ENCODE results near the gene GPR158.

GRCh38 chr10:25561758-25562157 is 387.0 kb downstream of the GPR158 start:
- TF ChIP-seq CTCF (IDR thresholded peaks at IDR 0.05) (no peak), POLR2A (IDR thresholded peaks at IDR 0.05) (no peak)
